Measurements from ENCODE around the gene GGT5.
A peak's percentile ranks its signal among the peaks of the same experiment; 100 is the strongest.
"Not testable (repeated sequence)": the region's sequence is repeated elsewhere in the genome, so short reads cannot be mapped to it uniquely, and the experiment has no call there.

The GGT5 gene

DNA sequence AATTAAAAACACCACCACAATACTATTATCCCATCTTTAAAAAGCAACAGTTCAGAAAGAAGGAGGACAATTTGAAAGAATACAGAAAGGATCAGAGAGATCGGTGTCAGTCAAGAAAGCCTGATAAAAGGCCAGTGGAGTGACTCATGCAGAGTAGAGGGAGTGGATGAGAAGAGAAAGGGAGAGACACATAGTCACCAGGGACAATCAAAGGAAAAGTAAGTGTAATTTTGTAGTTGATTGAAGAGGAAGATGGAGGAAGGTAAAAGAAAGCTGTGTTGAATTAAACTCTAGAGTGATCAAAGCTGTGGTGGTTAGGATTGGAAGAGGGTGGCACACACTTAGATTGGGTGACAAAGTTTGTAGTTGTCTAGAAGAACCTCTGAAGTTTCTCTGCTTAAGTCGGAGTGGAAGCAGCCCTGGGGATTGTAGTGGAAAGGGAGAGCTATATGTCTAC is 39.9 kb upstream of the GGT5 start:
- no peak for DNase-seq (ENCODE audit: low read depth, low spot score)
- H3K36me3 ChIP-seq (ENCODE audit: insufficient read depth, low read length): 0 out of 2 replicates have a peak, but pooled peaks cover 2% of the 10 kb centered on the region
- H3K4me3 ChIP-seq: no peak overlapping the region
- no peak for TF ChIP-seq EZH2 (IDR thresholded peaks at IDR 0.05)
- no peak for TF ChIP-seq POLR2AphosphoS5 (IDR thresholded peaks at IDR 0.05; ENCODE audit: borderline replicate concordance, low read depth, low read length)
- no peak for TF ChIP-seq FOXP2 (optimal IDR thresholded peaks at IDR 0.05; ENCODE audit: control extremely low read depth, extremely low read length, insufficient read depth)
- no peak overlapping the region for H3K9ac ChIP-seq (ENCODE audit: insufficient read length)
- H3K9me3 ChIP-seq (ENCODE audit: low read depth, low read length): no peaks in the 10 kb centered on the region
- H3K27ac ChIP-seq: 0 out of 2 replicates have a peak overlapping the region, but pooled peaks have one; percentile 15

DNA sequence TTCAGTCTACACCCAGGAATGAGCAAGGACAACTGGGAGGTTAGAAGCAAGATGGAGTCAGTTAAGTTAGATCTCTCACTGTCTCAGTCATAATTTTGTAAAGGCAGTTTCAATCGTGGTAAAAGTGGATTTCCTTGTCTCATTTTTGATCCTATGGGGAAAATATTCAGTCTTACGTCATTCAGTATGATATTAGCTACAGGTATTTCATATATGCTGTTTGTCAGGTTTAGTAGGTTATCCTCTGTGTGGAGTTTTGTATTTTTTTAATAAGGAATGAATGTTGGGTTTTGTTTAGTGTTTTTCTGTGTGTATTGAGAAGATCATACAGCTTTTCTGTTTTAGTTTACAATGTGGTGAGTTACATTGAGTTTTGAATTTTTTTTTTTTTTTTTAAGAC is 37.5 kb upstream of the GGT5 start:
- TF ChIP-seq EZH2 (IDR thresholded peaks at IDR 0.05) (no peak), FOXP2 (optimal IDR thresholded peaks at IDR 0.05; ENCODE audit: control extremely low read depth, extremely low read length, insufficient read depth) (no peak), POLR2AphosphoS5 (IDR thresholded peaks at IDR 0.05; ENCODE audit: borderline replicate concordance, low read depth, low read length) (no peak)
- Histone ChIP-seq H3K9me3 (ENCODE audit: low read depth, low read length) (no peaks in the 10 kb centered on the region), H3K9ac (ENCODE audit: insufficient read length) (no peak overlapping the region), H3K27ac (no peak overlapping the region), H3K4me3 (no peak overlapping the region), H3K36me3 (ENCODE audit: insufficient read depth, low read length) (0 out of 2 replicates have a peak, but pooled peaks cover 2% of the 10 kb centered on the region)
- DNase-seq (ENCODE audit: low read depth, low spot score): no peak

GRCh38 chr22:24280363-24280762 is 35.5 kb upstream of the GGT5 start:
- DNase-seq (ENCODE audit: low read depth, low spot score); H3K9ac ChIP-seq (ENCODE audit: insufficient read length); H3K4me3 ChIP-seq; H3K9me3 ChIP-seq (ENCODE audit: low read depth, low read length); H3K27ac ChIP-seq; H3K36me3 ChIP-seq (ENCODE audit: insufficient read depth, low read length): not testable (repeated sequence)

GRCh38 chr22:24274696-24275405 is 30.0 kb upstream of the GGT5 start:
- H3K36me3 ChIP-seq (ENCODE audit: insufficient read depth, low read length); DNase-seq (ENCODE audit: low read depth, low spot score); H3K9ac ChIP-seq (ENCODE audit: insufficient read length); H3K9me3 ChIP-seq (ENCODE audit: low read depth, low read length); H3K27ac ChIP-seq; H3K4me3 ChIP-seq: not testable (repeated sequence)

DNA sequence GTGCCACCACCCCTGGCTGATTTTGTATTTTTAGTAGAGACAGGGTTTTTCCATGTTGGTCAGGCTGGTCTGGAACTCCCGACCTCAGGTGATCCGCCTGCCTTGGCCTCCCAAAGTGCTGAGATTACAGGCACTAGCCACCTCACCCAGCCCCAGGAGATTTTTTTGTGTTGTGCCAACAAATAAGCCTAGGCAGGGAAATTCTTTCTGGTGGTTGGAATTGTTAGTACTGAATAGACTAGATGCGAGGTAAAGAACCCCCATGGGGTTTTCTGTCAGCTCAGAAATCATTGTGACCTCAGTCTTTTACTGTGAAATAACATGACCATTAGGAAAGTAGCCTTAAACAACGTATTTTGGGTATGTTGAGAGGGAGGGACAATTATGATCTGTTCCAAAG is 29.0 kb upstream of the GGT5 start:
- H3K4me3 ChIP-seq: peak overlapping the region; percentile 25; the same call in 1 of the 2 replicates
- peak overlapping the region; percentile 53 for H3K9ac ChIP-seq (ENCODE audit: insufficient read length)
- not testable (repeated sequence) for DNase-seq (ENCODE audit: low read depth, low spot score); H3K27ac ChIP-seq; H3K9me3 ChIP-seq (ENCODE audit: low read depth, low read length); H3K36me3 ChIP-seq (ENCODE audit: insufficient read depth, low read length)

GRCh38 chr22:24273031-24273430 is 28.1 kb upstream of the GGT5 start:
- peak overlapping the region; percentile 16; the same call in 1 of the 2 replicates for H3K4me3 ChIP-seq
- not testable (repeated sequence) for H3K27ac ChIP-seq; DNase-seq (ENCODE audit: low read depth, low spot score); H3K36me3 ChIP-seq (ENCODE audit: insufficient read depth, low read length); H3K9me3 ChIP-seq (ENCODE audit: low read depth, low read length); H3K9ac ChIP-seq (ENCODE audit: insufficient read length)

DNA sequence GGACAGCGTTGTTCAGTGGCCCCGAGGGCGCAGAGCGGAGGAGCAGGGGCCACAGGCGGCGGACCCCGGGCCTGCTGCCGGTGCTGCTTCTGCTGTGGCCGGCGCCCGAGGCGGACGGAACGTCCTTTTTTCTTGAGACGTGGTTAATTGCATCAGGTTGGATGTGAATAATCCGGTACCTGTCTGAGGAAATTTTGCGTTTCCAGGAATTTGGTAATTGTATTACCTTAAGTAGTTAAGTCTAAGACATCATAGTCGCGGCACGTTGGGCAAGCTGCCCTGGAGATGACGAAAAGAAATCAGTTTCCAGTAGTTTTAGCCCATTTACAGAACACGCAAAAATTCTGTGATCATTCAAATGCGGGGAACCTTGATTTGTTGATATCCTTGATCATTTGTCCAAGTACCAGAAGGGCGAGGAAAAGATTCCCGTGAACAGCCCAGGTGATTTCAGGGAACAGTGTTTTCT is 26.5 kb upstream of the GGT5 start:
- no peaks in the 10 kb centered on the region for H3K36me3 ChIP-seq (ENCODE audit: insufficient read depth, low read length)
- H3K4me3 ChIP-seq: peak overlapping the region; percentile 96
- H3K9ac ChIP-seq (ENCODE audit: insufficient read length): peak overlapping the region; percentile 99
- TF ChIP-seq FOXP2 (optimal IDR thresholded peaks at IDR 0.05; ENCODE audit: control extremely low read depth, extremely low read length, insufficient read depth) (no peak), POLR2AphosphoS5 (IDR thresholded peaks at IDR 0.05; ENCODE audit: borderline replicate concordance, low read depth, low read length) (no peak), EZH2 (IDR thresholded peaks at IDR 0.05) (no peak)
- no peak for DNase-seq (ENCODE audit: low read depth, low spot score)
- H3K9me3 ChIP-seq (ENCODE audit: low read depth, low read length): no peaks in the 10 kb centered on the region
- peak overlapping the region; percentile 88 for H3K27ac ChIP-seq

DNA sequence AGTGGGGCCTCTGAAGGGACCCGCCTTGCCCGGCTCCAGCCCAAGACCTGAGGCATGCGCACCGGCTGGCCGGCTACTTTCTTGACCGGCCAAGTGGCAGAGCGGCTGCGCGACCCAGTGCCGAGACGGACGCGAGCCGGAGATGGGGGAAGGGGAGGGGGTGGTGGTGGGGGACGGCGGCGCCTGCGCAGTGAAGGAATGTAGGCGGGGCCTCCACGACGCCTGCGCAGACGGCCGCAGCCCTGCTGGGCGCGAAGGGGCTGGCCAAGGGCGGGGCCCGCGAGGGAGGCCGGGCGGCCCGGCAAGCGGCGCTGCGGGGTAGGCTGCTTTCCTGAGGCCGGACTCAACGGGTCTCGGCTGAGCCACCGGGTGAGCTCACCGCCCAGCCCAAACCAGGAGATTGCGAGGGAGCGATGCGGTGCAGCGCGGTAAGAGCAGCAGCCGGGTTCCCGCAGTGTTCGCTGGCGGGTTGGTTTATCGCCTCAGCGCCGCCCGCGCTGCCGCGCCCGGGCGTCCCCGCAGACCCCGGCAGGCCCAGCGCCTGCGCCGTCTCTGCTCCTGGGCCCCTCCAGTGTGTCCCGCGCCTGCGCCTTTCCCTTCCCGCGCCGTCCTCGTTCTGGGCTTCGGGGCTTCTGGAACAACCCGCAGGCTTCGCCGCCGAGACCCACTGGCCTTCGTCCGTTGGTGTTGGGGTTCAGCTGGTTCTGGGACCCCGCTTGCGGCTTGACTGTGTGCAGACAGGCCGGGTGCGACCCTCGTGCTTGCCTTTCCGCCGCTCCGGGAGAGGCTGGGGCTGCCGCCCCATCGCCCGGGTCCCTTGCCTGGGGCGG is 25.9 kb upstream of the GGT5 start, which contains the start of gene SPECC1L:
SPECC1L (plus strand) TSS at position 276 of the 830 bp plus-strand sequence. CDS start 31,401 bp downstream, outside the sequence.
- peak within 1 kb of the TSS; percentile 96 for H3K4me3 ChIP-seq
- no peaks in the 10 kb centered on the region for H3K9me3 ChIP-seq (ENCODE audit: low read depth, low read length)
- H3K27ac ChIP-seq: peak within 1 kb of the TSS; percentile 88
- H3K9ac ChIP-seq (ENCODE audit: insufficient read length): peak within 1 kb of the TSS; percentile 99
- TF ChIP-seq POLR2AphosphoS5 (IDR thresholded peaks at IDR 0.05; ENCODE audit: borderline replicate concordance, low read depth, low read length) (peak; percentile 95), EZH2 (IDR thresholded peaks at IDR 0.05) (no peak), FOXP2 (optimal IDR thresholded peaks at IDR 0.05; ENCODE audit: control extremely low read depth, extremely low read length, insufficient read depth) (no peak)
- no peak for DNase-seq (ENCODE audit: low read depth, low spot score)
- no peaks in the 10 kb centered on the region for H3K36me3 ChIP-seq (ENCODE audit: insufficient read depth, low read length)

GRCh38 chr22:24266495-24266894 is 21.6 kb upstream of the GGT5 start:
- H3K4me3 ChIP-seq; H3K27ac ChIP-seq; DNase-seq (ENCODE audit: low read depth, low spot score); H3K9ac ChIP-seq (ENCODE audit: insufficient read length); H3K9me3 ChIP-seq (ENCODE audit: low read depth, low read length); H3K36me3 ChIP-seq (ENCODE audit: insufficient read depth, low read length): not testable (repeated sequence)
